ENCODE measurements around the gene MRC1.

GRCh38 chr10:17958049-17958448 is 148.9 kb downstream of the MRC1 start:
- TF ChIP-seq POLR2A (IDR thresholded peaks at IDR 0.05): no peak
- TF ChIP-seq CTCF (IDR thresholded peaks at IDR 0.05): no peak
- TF ChIP-seq EP300 (IDR thresholded peaks at IDR 0.05): no peak

Measured in gastroesophageal sphincter (tissue), 3 donors.